Femur (tissue), 1 donor: ENCODE measurements around the gene AUTS2.

ENCODE experiments used
- DNase-seq: peaks from one replicate; pipeline ENCODE4 v3.0.0-alpha.2; 2017

The AUTS2 gene

GRCh38 chr7:70539617-70540016 is 941.3 kb downstream of the AUTS2 start:
- peak; percentile 51 for DNase-seq

- DNase-seq = no peak
These were observed 942.4 kb downstream of the AUTS2 start for GRCh38 chr7:70540641-70541040.

GRCh38 chr7:70542750-70543376 is 944.6 kb downstream of the AUTS2 start:
- DNase-seq = no peak

- no peak for DNase-seq
These were observed 945.7 kb downstream of the AUTS2 start for GRCh38 chr7:70544016-70544415.

- no peak for DNase-seq
These were observed 946.9 kb downstream of the AUTS2 start for GRCh38 chr7:70545214-70545613.

- DNase-seq = no peak
These were observed 953.9 kb downstream of the AUTS2 start for GRCh38 chr7:70552141-70552540.

- DNase-seq = no peak
These were observed 955.1 kb downstream of the AUTS2 start for GRCh38 chr7:70553364-70553763.

GRCh38 chr7:70554646-70555045 is 956.4 kb downstream of the AUTS2 start:
- no peak for DNase-seq

- no peak for DNase-seq
These were observed 958.5 kb downstream of the AUTS2 start for GRCh38 chr7:70556761-70557160.

- DNase-seq = no peak
These were observed 959.1 kb downstream of the AUTS2 start for GRCh38 chr7:70557338-70557737.

GRCh38 chr7:70559815-70560214 is 961.5 kb downstream of the AUTS2 start:
- DNase-seq = no peak

GRCh38 chr7:70563960-70564359 is 965.7 kb downstream of the AUTS2 start:
- DNase-seq = no peak

- no peak for DNase-seq
These were observed 967.6 kb downstream of the AUTS2 start for GRCh38 chr7:70565721-70566370.

- no peak for DNase-seq
These were observed 968.4 kb downstream of the AUTS2 start for GRCh38 chr7:70566671-70567070.

GRCh38 chr7:70568674-70569334 is 970.5 kb downstream of the AUTS2 start:
- no peak for DNase-seq

- no peak for DNase-seq
These were observed 971.1 kb downstream of the AUTS2 start for GRCh38 chr7:70569335-70569819.

GRCh38 chr7:70570029-70570428 is 971.8 kb downstream of the AUTS2 start:
- no peak for DNase-seq

- no peak for DNase-seq
These were observed 972.7 kb downstream of the AUTS2 start for GRCh38 chr7:70570961-70571360.

GRCh38 chr7:70571403-70571934 is 973.2 kb downstream of the AUTS2 start:
- DNase-seq = peak; percentile 80

GRCh38 chr7:70571961-70572360 is 973.7 kb downstream of the AUTS2 start:
- DNase-seq = peak; percentile 71

GRCh38 chr7:70572571-70572970 is 974.3 kb downstream of the AUTS2 start:
- no peak for DNase-seq

GRCh38 chr7:70573071-70573661 is 974.9 kb downstream of the AUTS2 start:
- DNase-seq = no peak

- no peak for DNase-seq
These were observed 975.4 kb downstream of the AUTS2 start for GRCh38 chr7:70573696-70574095.
